Measurements from ENCODE around the gene SLC22A17.
A peak's percentile ranks its signal among the peaks of the same experiment; 100 is the strongest.

Gene SLC22A17

GRCh38 chr14:23360496-23360895 is 7.8 kb upstream of the SLC22A17 start:
- DNase-seq = peak; percentile 14

- DNase-seq = no peak
Observed at GRCh38 chr14:23359722-23360447, 7.2 kb upstream of the SLC22A17 start.

- DNase-seq = no peak
Observed at GRCh38 chr14:23359167-23359626, 6.5 kb upstream of the SLC22A17 start.

GRCh38 chr14:23358553-23359166 is 6.0 kb upstream of the SLC22A17 start:
- DNase-seq = no peak

- no peak for DNase-seq
Observed at GRCh38 chr14:23358042-23358441, 5.4 kb upstream of the SLC22A17 start.

- DNase-seq = no peak
Observed at GRCh38 chr14:23357261-23357660, 4.6 kb upstream of the SLC22A17 start.

GRCh38 chr14:23356662-23357061 is 4.0 kb upstream of the SLC22A17 start:
- no peak for DNase-seq

GRCh38 chr14:23355871-23356435 is 3.3 kb upstream of the SLC22A17 start:
- no peak for DNase-seq

GRCh38 chr14:23354990-23355389 is 2.3 kb upstream of the SLC22A17 start:
- no peak for DNase-seq

- no peak for DNase-seq
Observed at GRCh38 chr14:23353433-23353780, 720 bp upstream of the SLC22A17 start.

- peak; percentile 46 for DNase-seq
Observed at GRCh38 chr14:23351681-23352505, 794 bp downstream of the SLC22A17 start.

GRCh38 chr14:23349156-23349845 is 3.4 kb downstream of the SLC22A17 start:
- DNase-seq = no peak

GRCh38 chr14:23348297-23348655 is 4.4 kb downstream of the SLC22A17 start:
- DNase-seq = no peak

- no peak for DNase-seq
Observed at GRCh38 chr14:23347406-23348296, 5.0 kb downstream of the SLC22A17 start.

- DNase-seq = no peak
Observed at GRCh38 chr14:23346693-23347405, 5.8 kb downstream of the SLC22A17 start.

GRCh38 chr14:23345987-23346692 is 6.5 kb downstream of the SLC22A17 start:
- DNase-seq = no peak

GRCh38 chr14:23344481-23344880 is 8.2 kb downstream of the SLC22A17 start:
- no peak for DNase-seq

- no peak for DNase-seq
Observed at GRCh38 chr14:23339506-23340268, 13.0 kb downstream of the SLC22A17 start.

GRCh38 chr14:23335623-23336022 is 17.1 kb downstream of the SLC22A17 start:
- DNase-seq = no peak

All from NCI-H69 (cell line).